ENCODE measurements around the gene SUSD1. TPM values are rescaled to one million over a fixed set of nuclear protein-coding genes. Genes with fewer than 3 reads are reported as not detected.

SUSD1 gene
- total RNA-seq, 1 experiment from 2014 or later = 1.5 TPM

- in situ Hi-C loops (cut with HindIII; ENCODE audit: low pct_unique_long_range_greater_than_20kb, low sequenced_read_pairs) = no loop called here
- DNase-seq (ENCODE audit: low read depth, low spot score) = no peak
These were observed 157.2 kb downstream of the SUSD1 start for GRCh38 chr9:112017878-112018277.

- in situ Hi-C loops (cut with HindIII; ENCODE audit: low pct_unique_long_range_greater_than_20kb, low sequenced_read_pairs) = no loop called here
- no peak for DNase-seq (ENCODE audit: low read depth, low spot score)
These were observed 159.4 kb downstream of the SUSD1 start for GRCh38 chr9:112015736-112016135.

- DNase-seq (ENCODE audit: low read depth, low spot score) = no peak
- in situ Hi-C loops (cut with HindIII; ENCODE audit: low pct_unique_long_range_greater_than_20kb, low sequenced_read_pairs) = no loop called here
These were observed 159.9 kb downstream of the SUSD1 start for GRCh38 chr9:112015149-112015548.

- DNase-seq (ENCODE audit: low read depth, low spot score) = no peak
These were observed 161.8 kb downstream of the SUSD1 start for GRCh38 chr9:112013266-112013665.

GRCh38 chr9:112012026-112012902 is 162.8 kb downstream of the SUSD1 start:
- in situ Hi-C loops (cut with HindIII; ENCODE audit: low pct_unique_long_range_greater_than_20kb, low sequenced_read_pairs) = no loop called here

More at GRCh38 chr9:112013266-112013665, 161.8 kb downstream of the SUSD1 start:
- in situ Hi-C loops (cut with HindIII; ENCODE audit: low pct_unique_long_range_greater_than_20kb, low sequenced_read_pairs) = no loop called here

GRCh38 chr9:112011051-112011620 is 164.0 kb downstream of the SUSD1 start:
- DNase-seq (ENCODE audit: low read depth, low spot score) = no peak
- in situ Hi-C loops (cut with HindIII; ENCODE audit: low pct_unique_long_range_greater_than_20kb, low sequenced_read_pairs) = no loop called here

More at GRCh38 chr9:112012026-112012902, 162.8 kb downstream of the SUSD1 start:
- peak; percentile 24 for DNase-seq (ENCODE audit: low read depth, low spot score)

- no peak for DNase-seq (ENCODE audit: low read depth, low spot score)
- in situ Hi-C loops (cut with HindIII; ENCODE audit: low pct_unique_long_range_greater_than_20kb, low sequenced_read_pairs) = no loop called here
These were observed 164.6 kb downstream of the SUSD1 start for GRCh38 chr9:112010537-112010936.

GRCh38 chr9:112009656-112010055 is 165.4 kb downstream of the SUSD1 start:
- no peak for DNase-seq (ENCODE audit: low read depth, low spot score)
- in situ Hi-C loops (cut with HindIII; ENCODE audit: low pct_unique_long_range_greater_than_20kb, low sequenced_read_pairs) = no loop called here

GRCh38 chr9:112007575-112008240 is 167.4 kb downstream of the SUSD1 start:
- DNase-seq (ENCODE audit: low read depth, low spot score) = peak; percentile 27
- in situ Hi-C loops (cut with HindIII; ENCODE audit: low pct_unique_long_range_greater_than_20kb, low sequenced_read_pairs) = no loop called here

- no peak for DNase-seq (ENCODE audit: low read depth, low spot score)
- in situ Hi-C loops (cut with HindIII; ENCODE audit: low pct_unique_long_range_greater_than_20kb, low sequenced_read_pairs) = no loop called here
These were observed 168.6 kb downstream of the SUSD1 start for GRCh38 chr9:112006361-112007020.

GRCh38 chr9:112005939-112006338 is 169.2 kb downstream of the SUSD1 start:
- DNase-seq (ENCODE audit: low read depth, low spot score) = no peak
- in situ Hi-C loops (cut with HindIII; ENCODE audit: low pct_unique_long_range_greater_than_20kb, low sequenced_read_pairs) = no loop called here

- in situ Hi-C loops (cut with HindIII; ENCODE audit: low pct_unique_long_range_greater_than_20kb, low sequenced_read_pairs) = no loop called here
- no peak for DNase-seq (ENCODE audit: low read depth, low spot score)
These were observed 171.6 kb downstream of the SUSD1 start for GRCh38 chr9:112003538-112003937.

GRCh38 chr9:112002847-112003457 is 172.1 kb downstream of the SUSD1 start:
- in situ Hi-C loops (cut with HindIII; ENCODE audit: low pct_unique_long_range_greater_than_20kb, low sequenced_read_pairs) = no loop called here
- no peak for DNase-seq (ENCODE audit: low read depth, low spot score)

- in situ Hi-C loops (cut with HindIII; ENCODE audit: low pct_unique_long_range_greater_than_20kb, low sequenced_read_pairs) = no loop called here
- no peak for DNase-seq (ENCODE audit: low read depth, low spot score)
These were observed 172.8 kb downstream of the SUSD1 start for GRCh38 chr9:112002131-112002846.

- in situ Hi-C loops (cut with HindIII; ENCODE audit: low pct_unique_long_range_greater_than_20kb, low sequenced_read_pairs) = no loop called here
- DNase-seq (ENCODE audit: low read depth, low spot score) = peak; percentile 55
These were observed 174.4 kb downstream of the SUSD1 start for GRCh38 chr9:112000743-112001142.

- in situ Hi-C loops (cut with HindIII; ENCODE audit: low pct_unique_long_range_greater_than_20kb, low sequenced_read_pairs) = no loop called here
- no peak for DNase-seq (ENCODE audit: low read depth, low spot score)
These were observed 175.8 kb downstream of the SUSD1 start for GRCh38 chr9:111999319-111999718.

- DNase-seq (ENCODE audit: low read depth, low spot score) = no peak
- in situ Hi-C loops (cut with HindIII; ENCODE audit: low pct_unique_long_range_greater_than_20kb, low sequenced_read_pairs) = no loop called here
These were observed 177.3 kb downstream of the SUSD1 start for GRCh38 chr9:111997831-111998230.
